Mononuclear cell (primary cell): ENCODE results near the gene LAMC2. TPM values are rescaled to one million over a fixed set of nuclear protein-coding genes. Genes with fewer than 3 reads are reported as not detected.

Experiments
- H3K27me3 ChIP-seq: 2 replicates; pipeline ENCODE4 v1.6.0; 2011; ENCODE audit warnings: low read length, control low read depth; ENCODE audit not compliant: insufficient read depth
- H3K4me1 ChIP-seq: 2 replicates; pipeline ENCODE4 v1.5.1; 2011; ENCODE audit warnings: mild to moderate bottlenecking, low read length, control low read depth; ENCODE audit not compliant: insufficient read depth
- H3K4me3 ChIP-seq: 2 replicates; pipeline ENCODE4 v1.5.1; 2011; ENCODE audit warnings: mild to moderate bottlenecking, low read length, moderate library complexity
- H3K9me3 ChIP-seq: 2 replicates; pipeline ENCODE4 v1.5.1; 2011; ENCODE audit warnings: low read depth, mild to moderate bottlenecking, control low read depth, low read length
- total RNA-seq: library from RNA; depleted of rRNA; stranded (reverse); fragments of >200 nt; gene quantifications from one replicate; pipeline ENCODE4 v1.2.3, GENCODE V29; 2012

LAMC2 gene
- total RNA-seq, 1 donor: not detected

GRCh38 chr1:183245357-183245756 lies 59.3 kb downstream of the LAMC2 start:
- H3K27me3 ChIP-seq: no peaks in the 10 kb centered on the region
- peaks cover 27% of the 10 kb centered on the region for H3K4me1 ChIP-seq
- H3K9me3 ChIP-seq: no peaks in the 10 kb centered on the region
- no peak overlapping the region for H3K4me3 ChIP-seq

GRCh38 chr1:183246436-183246835 lies 60.4 kb downstream of the LAMC2 start:
- H3K27me3 ChIP-seq: peaks cover 3% of the 10 kb centered on the region
- no peaks in the 10 kb centered on the region for H3K9me3 ChIP-seq
- H3K4me1 ChIP-seq: peaks cover 27% of the 10 kb centered on the region
- no peak overlapping the region for H3K4me3 ChIP-seq

- Histone ChIP-seq H3K9me3 (no peaks in the 10 kb centered on the region), H3K27me3 (peaks cover 3% of the 10 kb centered on the region), H3K4me1 (peaks cover 27% of the 10 kb centered on the region), H3K4me3 (no peak overlapping the region)
These were observed 61.0 kb downstream of the LAMC2 start for GRCh38 chr1:183247066-183247465.

GRCh38 chr1:183247484-183247883 lies 61.4 kb downstream of the LAMC2 start:
- Histone ChIP-seq H3K4me1 (peaks cover 27% of the 10 kb centered on the region), H3K9me3 (no peaks in the 10 kb centered on the region), H3K27me3 (peaks cover 3% of the 10 kb centered on the region), H3K4me3 (no peak overlapping the region)

GRCh38 chr1:183247931-183248330 lies 61.9 kb downstream of the LAMC2 start:
- H3K4me3 ChIP-seq: no peak overlapping the region
- peaks cover 3% of the 10 kb centered on the region for H3K27me3 ChIP-seq
- H3K4me1 ChIP-seq: peaks cover 25% of the 10 kb centered on the region
- no peaks in the 10 kb centered on the region for H3K9me3 ChIP-seq

GRCh38 chr1:183248989-183249691 lies 63.1 kb downstream of the LAMC2 start:
- no peak overlapping the region for H3K4me3 ChIP-seq
- no peaks in the 10 kb centered on the region for H3K9me3 ChIP-seq
- peaks cover 3% of the 10 kb centered on the region for H3K27me3 ChIP-seq
- peaks cover 13% of the 10 kb centered on the region for H3K4me1 ChIP-seq

- H3K27me3 ChIP-seq: peaks cover 3% of the 10 kb centered on the region
- H3K4me3 ChIP-seq: no peak overlapping the region
- peaks cover 6% of the 10 kb centered on the region for H3K4me1 ChIP-seq
- H3K9me3 ChIP-seq: no peaks in the 10 kb centered on the region
These were observed 63.9 kb downstream of the LAMC2 start for GRCh38 chr1:183249941-183250452.

GRCh38 chr1:183251101-183251958 lies 65.3 kb downstream of the LAMC2 start:
- H3K27me3 ChIP-seq: peaks cover 3% of the 10 kb centered on the region
- H3K9me3 ChIP-seq: no peaks in the 10 kb centered on the region
- no peaks in the 10 kb centered on the region for H3K4me1 ChIP-seq
- H3K4me3 ChIP-seq: no peak overlapping the region

GRCh38 chr1:183251959-183252450 lies 65.9 kb downstream of the LAMC2 start:
- H3K9me3 ChIP-seq: no peaks in the 10 kb centered on the region
- no peak overlapping the region for H3K4me3 ChIP-seq
- no peaks in the 10 kb centered on the region for H3K4me1 ChIP-seq
- peaks cover 3% of the 10 kb centered on the region for H3K27me3 ChIP-seq

- Histone ChIP-seq H3K4me1 (no peaks in the 10 kb centered on the region), H3K27me3 (peaks cover 3% of the 10 kb centered on the region), H3K4me3 (no peak overlapping the region), H3K9me3 (no peaks in the 10 kb centered on the region)
These were observed 69.0 kb downstream of the LAMC2 start for GRCh38 chr1:183255073-183255472.

GRCh38 chr1:183259924-183260323 lies 73.9 kb downstream of the LAMC2 start:
- Histone ChIP-seq H3K4me1 (no peaks in the 10 kb centered on the region), H3K4me3 (no peak overlapping the region), H3K9me3 (no peaks in the 10 kb centered on the region), H3K27me3 (peaks cover 5% of the 10 kb centered on the region)

GRCh38 chr1:183262628-183263200 lies 76.7 kb downstream of the LAMC2 start:
- no peak overlapping the region for H3K4me3 ChIP-seq
- H3K4me1 ChIP-seq: no peaks in the 10 kb centered on the region
- H3K9me3 ChIP-seq: no peaks in the 10 kb centered on the region
- peaks cover 5% of the 10 kb centered on the region for H3K27me3 ChIP-seq

GRCh38 chr1:183263886-183264602 lies 78.0 kb downstream of the LAMC2 start:
- Histone ChIP-seq H3K9me3 (no peaks in the 10 kb centered on the region), H3K4me3 (no peak overlapping the region), H3K27me3 (peaks cover 5% of the 10 kb centered on the region)

GRCh38 chr1:183267646-183268431 lies 81.8 kb downstream of the LAMC2 start:
- Histone ChIP-seq H3K4me3 (no peak overlapping the region), H3K9me3 (no peaks in the 10 kb centered on the region), H3K27me3 (peaks cover 2% of the 10 kb centered on the region), H3K4me1 (no peaks in the 10 kb centered on the region)

More at GRCh38 chr1:183263886-183264602, 78.0 kb downstream of the LAMC2 start:
- H3K4me1 ChIP-seq: no peaks in the 10 kb centered on the region
